NCI-H69 (cell line): Measurements from ENCODE around the gene CGREF1.
"Not testable (repeated sequence)": the region's sequence is repeated elsewhere in the genome, so short reads cannot be mapped to it uniquely, and the experiment has no call there.

Experiments
- DNase-seq: peaks from one replicate; lab custom pipeline; 2025; lab: John Stamatoyannopoulos, UW

CGREF1 gene

DNA sequence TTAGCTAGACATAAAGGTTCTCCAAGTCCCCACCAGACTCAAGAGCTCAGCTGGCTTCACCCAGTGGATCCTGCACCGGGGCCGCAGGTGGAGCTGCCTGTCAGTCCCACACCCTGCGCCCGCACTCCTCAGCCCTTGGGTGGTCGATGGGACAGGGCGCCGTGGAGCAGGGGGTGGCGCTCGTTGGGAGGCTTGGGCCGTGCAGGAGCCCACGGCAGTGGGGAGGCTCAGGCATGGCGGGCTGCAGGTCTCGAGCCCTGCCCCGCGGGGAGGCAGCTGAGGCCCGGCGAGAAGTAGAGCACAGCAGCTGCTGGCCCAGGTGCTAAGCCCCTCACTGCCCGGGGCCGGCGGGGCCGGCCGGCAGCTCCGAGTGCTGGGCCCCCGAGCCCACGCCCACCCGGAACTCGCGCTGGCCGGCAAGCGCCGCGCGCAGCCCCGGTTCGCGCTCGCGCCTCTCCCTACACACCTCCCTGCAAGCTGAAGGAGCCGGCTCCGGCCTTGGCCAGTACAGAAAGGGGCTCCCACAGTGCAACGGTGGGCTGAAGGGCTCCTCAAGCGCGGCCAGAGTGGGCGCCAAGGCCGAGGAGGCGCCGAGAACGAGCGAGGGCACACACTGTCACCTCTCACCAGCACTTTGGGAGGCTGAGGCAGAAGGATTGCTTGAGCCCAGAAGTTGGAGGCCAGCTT is 7.4 kb downstream of the CGREF1 start:
- not testable (repeated sequence) for DNase-seq

DNA sequence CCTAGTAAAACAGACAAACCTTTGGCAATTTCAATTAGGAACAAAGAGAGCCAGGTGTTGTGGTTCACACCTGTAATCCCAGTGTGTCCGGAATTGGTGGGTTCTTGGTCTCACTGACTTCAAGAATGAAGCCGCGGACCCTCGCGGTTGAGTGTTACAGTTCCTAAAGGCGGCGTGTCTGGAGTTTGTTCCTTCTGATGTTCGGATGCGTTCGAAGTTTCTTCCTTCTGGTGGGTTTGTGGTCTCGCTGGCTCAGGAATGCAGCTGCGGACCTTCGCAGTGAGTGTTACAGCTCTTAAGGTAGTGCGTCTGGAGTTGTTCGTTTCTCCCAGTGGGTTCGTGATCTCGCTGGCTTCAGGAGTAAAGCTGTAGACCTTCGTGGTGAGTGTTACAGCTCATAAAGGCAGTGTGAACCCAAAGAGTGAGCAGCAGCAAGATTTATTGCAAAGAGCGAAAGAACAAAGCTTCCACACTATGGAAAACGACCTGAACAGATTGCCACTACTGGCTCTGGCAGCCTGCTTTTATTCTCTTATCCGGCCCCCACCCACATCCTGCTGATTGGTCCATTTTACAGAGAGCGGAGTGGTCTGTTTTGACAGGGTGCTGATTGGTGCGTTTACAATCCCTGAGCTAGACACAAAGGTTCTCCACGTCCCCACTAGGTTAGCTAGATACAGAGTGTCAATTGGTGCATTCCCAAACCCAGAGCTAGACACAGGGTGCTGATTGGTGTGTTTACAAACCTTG is 8.2 kb downstream of the CGREF1 start:
- DNase-seq, result not testable (repeated sequence)

DNA sequence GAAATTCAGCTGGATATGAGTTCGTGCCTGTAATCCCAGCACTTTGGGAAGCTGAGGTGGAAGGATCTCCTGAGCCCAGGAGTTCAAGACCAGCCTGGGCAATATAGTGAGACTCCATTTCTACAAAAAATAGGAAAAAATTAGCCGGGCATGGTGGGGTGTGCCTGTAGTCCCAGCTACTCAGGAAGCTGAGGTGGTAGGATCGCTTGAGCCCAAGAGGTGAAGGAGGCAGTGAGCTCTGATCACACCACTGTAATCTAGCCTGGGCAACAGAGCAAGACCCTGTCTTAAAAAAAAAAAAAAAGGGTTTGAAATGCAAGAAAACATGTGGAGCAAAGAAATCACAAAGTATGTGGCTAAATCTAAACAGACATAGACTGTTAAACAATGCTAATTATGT is 9.8 kb downstream of the CGREF1 start:
- no peak for DNase-seq

DNA sequence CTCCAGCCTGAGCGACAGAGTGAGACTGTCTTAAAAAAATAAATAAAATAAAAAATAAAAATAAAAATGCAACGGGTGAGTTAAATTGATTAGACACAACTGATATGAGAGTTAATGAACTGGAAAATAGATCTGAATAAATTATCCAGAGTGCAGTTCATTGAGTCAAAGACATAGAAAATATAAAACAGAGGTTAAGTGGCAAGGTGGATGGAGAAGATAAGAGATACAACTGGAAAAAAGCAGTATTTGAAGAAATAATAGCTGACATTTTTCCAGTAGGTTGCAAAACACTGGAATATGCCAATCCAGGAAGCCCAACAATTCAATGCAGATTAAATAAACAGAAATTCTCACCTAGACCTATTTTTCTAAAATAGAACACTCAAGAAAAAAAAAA is 10.7 kb downstream of the CGREF1 start:
- no peak for DNase-seq

DNA sequence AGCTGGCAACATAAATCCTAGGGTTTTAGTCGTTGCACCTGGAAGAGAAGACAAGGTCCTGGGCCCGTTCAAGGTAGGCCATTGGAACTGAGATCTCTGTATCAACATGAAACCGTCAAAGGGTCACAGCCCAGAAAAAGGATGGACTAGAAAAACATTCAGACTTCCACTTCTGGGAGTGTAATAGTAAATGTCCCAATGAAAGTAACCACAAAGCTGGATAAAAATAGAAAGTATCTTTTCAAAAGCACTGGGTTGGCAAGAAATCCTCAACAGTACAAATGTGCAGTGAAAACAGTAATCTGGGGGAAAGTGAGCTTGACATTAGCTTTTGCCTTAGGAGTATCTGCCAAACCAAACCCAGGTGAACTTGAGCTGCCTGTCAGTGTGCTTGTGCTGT is 12.9 kb downstream of the CGREF1 start:
- no peak for DNase-seq

DNA sequence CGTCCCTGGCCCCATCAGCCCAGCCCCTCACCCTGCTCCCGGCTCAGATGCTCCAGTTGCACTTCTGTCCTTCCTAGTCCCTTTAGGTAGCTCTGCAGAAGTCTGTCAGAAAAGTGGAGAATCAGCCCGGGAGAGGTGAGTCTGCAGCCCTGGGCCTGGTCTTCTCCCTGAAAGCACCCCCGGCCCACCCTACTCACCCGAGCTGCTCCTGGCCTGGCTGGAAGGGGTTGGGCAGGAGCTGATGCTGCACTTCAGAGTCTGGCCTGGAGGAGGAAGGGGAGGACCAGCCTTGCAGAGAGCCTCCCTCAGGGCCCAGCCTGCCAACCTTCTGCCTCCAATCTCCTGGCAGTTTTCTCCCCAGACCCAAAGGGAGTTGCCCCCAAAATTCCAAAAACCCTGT is 16.6 kb downstream of the CGREF1 start:
- no peak for DNase-seq

DNA sequence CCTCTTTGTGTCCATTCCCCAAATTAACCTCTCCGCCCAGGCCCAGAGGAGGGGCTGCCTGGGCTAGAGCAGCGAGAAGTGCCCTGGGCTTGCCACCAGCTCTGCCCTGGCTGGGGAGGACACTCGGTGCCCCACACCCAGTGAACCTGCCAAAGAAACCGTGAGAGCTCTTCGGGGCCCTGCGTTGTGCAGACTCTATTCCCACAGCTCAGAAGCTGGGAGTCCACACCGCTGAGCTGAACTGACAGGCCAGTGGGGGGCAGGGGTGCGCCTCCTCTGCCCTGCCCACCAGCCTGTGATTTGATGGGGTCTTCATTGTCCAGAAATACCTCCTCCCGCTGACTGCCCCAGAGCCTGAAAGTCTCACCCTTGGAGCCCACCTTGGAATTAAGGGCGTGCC is 18.9 kb downstream of the CGREF1 start:
- no peak for DNase-seq

DNA sequence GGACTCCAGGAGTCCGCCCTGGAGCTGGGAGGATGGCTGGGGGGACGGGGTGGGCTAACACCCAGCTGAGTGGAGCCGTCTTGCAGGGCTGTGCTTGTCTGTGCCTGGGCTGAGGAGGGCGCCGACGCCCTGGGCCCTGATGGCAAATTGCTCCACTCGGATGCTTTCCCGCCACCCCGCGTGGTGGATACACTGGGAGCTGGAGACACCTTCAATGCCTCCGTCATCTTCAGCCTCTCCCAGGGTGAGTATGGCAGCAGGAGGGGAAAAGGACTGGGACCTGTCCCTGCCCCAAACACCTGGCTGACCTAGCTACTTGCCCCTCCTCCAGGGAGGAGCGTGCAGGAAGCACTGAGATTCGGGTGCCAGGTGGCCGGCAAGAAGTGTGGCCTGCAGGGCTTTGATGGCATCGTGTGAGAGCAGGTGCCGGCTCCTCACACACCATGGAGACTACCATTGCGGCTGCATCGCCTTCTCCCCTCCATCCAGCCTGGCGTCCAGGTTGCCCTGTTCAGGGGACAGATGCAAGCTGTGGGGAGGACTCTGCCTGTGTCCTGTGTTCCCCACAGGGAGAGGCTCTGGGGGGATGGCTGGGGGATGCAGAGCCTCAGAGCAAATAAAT is 19.5 kb downstream of the CGREF1 start:
- no peak for DNase-seq

DNA sequence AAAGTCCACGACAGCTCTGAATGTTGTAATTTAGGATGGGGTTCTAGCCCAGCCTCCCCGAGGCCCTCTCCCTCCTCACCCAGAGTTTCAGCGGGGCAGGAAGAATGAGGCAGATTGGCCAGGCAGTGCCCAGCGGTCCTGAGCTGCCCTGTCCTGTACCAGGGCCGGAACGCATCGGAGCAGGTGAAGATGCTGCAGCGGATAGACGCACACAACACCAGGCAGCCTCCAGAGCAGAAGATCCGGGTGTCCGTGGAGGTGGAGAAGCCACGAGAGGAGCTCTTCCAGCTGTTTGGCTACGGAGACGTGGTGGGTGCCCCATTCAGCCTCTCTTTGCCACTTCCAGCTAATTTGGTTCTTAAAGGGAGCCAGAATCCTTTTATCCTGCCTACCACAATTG is 21.6 kb downstream of the CGREF1 start:
- DNase-seq, result no peak

DNA sequence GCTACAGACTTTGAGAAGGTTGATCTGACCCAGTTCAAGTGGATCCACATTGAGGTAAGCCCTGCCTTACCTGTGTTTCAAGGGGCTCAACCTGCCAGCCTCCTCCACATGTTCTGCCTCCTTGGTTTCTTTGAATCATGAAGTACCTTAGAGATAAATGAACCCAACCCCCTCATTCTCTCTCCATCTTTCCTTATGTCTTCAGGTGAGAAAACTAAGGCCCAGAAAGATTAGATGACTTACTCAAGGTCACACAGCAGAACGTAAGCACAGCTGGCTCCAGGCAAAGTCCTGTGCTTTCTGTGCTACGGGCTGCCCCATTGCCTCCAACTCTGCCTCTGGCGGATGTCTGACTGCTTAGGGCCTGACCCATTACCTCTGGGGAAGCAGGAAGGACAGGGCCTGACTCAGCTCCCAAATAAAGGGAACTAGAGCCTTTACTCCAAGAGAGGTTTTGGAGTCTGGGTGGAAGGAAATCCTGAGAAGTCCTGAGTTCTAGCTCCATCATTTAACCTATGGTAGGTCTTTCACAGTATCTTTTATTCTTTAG is 22.1 kb downstream of the CGREF1 start:
- DNase-seq, result no peak

DNA sequence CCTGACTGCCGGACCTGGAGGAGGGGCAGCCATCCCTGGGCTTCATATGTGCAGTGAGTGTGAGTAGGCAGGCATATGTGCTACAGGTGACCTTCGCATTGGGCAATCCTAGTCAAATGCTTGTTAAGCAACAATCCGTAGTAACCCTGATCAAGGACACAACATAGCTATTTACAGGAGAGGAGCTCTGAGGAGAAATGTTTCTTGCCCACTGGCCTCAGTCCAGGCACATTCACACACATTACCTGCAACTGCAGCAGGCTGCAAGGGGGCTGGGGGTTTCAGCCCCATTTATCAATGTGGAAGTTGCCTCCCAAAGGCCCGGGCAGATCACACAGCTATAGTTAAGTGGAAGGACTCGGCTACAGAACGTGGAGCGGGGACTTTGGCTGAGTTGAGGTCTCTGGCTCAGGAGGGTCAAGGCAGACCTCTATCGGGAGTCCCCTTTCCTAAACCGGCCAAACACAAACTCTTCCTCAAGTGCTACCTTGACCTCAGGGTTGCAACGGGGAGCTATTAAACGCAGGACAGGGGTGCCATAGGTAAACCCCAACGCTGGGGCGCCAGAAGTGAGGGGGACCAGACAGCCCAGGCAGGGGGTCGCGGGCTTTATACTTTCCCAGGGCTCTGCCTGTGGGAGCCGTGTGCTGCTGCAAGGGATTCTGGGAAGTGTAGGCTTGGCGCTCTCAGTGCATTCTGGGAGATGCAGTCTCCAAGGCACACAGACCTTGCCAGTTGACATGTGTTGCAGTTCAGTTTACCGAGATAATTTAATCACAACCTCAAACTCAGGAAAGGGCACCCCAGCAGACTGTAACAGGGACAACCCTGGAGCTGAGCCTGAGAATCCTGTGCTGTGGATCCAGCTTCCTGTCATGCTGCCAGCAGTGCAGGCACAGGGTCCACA is 22.9 kb downstream of the CGREF1 start:
- DNase-seq, result peak; percentile 61

DNA sequence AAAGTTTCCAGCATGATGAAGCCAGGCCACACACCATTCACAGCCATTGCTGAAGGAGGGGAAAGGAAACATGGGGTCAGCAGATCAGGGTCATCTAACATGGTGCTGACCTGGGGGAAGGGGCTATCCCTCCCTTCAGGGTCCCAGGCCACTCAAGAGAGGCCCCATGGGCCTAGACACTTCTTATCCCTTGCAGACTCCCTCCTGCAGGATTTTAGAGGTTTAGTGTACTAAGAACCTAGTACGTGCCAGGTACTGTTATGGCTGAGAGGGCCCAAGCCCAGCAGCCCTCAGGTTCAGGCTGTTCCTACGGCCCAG is 23.5 kb downstream of the CGREF1 start:
- no peak for DNase-seq

DNA sequence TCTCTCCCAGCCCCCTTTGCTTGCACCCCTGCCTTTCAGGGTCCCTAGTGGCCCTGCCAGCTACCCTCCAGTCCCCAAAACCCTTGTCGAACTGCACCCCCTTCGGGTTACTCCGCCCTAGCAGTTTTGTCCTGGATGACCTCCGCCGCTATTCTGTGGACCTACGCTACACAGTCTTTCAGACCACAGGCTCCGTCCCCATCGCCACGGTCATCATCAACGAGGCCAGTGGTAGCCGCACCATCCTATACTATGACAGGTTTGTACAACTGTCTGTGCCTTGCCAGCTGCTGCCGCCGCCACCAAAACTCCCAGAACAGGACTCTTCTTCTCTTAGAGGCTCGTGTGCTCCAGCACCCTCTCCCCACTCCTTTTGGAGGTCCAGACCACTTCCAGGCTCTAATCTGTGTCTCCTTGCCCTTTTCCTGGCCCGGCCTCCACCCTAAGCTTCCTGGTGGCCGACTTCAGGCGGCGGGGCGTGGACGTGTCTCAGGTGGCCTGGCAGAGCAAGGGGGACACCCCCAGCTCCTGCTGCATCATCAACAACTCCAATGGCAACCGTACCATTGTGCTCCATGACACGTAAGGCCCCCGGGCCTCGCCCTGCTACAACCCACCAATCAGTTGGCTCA is 24.5 kb downstream of the CGREF1 start:
- no peak for DNase-seq

DNA sequence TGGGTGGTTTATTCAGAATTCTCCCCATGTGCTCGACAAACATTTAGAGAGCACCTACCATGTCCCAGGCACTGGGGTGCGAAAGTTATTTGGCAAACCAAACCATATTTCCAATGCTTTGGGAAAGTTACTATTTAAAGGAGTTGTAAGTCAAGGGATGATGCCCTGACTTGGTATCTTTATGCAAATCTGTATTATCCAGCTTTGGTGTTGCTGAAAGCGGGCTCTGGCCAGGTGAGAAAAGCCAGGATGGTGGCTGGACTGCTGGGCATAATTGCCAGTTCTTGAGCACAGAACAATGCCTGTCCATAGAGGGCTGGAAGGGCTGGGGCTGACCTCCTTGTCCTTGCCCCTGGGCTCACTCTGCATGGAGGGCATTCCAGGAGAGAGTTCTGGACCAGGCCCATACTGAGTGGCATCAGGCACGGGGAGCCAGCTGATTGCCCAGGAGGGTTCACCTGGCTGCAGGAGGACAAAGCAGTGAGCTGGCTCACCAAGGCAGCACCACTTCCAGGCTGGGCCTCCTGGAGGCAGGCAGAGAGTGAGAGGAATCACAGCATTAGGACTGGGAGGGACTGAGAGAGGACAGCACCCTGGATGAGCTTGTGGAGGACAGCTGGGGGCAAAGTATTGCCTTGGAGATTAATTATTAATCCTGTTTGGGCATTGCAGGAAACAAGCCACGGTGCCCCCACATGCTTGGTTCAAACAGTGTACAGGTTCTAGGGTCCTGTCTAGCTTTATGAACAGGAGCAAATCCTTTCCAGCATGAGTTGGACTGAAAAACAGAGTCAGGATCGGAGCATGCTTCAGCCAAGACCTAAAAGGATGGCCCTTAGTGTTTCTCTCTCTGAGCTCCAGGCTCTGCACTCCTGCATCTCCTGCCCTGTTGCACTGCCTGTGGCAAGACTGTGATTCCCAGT is 25.2 kb downstream of the CGREF1 start:
- DNase-seq, result no peak

DNA sequence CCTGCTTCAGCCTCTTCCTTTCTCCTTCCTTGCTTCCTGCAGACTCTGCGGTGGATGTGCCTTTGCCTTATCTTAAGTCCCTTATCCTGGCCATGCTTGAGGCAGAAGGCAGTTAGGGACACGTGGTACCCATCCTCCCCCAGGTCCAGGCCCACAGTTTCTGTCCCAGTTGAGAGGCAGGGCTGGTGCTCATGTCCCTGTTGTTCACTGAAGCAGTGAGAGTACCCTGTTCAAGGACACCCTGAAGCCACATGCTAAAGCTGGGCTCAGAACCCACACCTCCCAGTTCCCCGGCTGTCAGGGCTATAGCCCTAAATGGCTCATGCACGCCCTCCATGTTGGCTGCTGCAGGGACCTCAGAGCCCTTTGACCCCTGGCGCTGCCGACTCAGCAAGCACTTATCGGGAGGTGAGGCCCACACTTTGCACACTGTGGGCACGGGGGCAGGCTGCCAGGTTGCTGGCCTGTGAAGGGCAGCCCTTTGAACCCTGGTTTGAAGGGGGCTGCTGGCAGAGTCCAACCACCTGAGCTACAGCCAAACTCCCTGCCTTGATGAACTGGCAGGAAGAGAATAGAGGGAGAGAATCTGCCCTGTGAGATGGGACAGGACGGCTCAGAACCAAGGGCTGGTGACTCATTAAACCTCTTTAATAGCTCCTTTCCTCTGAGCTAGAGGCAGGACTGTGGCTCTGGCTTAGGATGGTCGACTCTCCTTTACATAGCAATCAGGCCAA is 26.1 kb downstream of the CGREF1 start:
- DNase-seq, result no peak

DNA sequence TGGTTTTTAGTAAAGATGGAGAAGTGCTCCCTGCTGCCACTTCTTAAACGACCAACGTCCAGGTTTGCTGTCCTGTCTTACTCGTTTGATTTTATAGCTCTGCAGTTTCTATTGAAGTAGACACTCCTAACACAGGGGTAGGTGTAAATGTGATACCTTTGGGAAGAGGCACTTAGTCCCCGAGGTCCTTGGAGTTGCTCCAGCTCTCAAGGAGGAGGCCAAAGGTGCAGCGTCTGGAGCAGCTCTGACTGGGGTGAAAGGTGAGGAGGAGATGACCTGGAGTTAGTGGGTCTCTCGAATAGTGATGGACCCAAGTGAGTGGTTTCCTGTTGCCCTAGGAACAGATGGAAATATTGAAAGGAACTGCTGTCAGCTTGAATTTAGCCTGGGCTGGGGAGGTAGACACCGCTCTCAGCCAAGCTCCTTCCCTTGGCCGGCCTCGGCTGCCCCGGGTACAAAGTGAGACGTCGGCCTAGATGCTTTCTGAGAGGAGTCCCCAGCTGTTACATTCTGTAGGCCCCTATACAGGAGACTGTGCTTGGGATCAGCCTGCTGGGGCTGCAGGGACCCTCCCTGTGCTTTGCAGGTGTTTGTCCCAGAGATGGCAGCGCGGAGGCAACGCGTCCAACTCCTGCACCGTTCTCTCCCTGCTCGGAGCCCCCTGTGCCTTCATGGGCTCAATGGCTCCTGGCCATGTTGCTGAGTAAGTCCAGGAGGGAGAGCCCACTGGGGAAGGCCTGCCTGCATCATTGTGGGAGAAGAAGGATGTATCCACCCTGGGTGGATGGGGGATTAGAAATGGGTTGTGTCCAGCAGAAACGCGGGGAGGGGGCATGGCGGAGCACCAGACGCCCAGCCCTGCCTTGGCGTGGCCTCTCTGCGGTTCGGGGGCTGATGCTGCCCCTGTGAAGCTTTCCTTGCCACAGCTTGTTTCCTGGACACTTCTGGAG is 26.9 kb downstream of the CGREF1 start:
- no peak for DNase-seq

DNA sequence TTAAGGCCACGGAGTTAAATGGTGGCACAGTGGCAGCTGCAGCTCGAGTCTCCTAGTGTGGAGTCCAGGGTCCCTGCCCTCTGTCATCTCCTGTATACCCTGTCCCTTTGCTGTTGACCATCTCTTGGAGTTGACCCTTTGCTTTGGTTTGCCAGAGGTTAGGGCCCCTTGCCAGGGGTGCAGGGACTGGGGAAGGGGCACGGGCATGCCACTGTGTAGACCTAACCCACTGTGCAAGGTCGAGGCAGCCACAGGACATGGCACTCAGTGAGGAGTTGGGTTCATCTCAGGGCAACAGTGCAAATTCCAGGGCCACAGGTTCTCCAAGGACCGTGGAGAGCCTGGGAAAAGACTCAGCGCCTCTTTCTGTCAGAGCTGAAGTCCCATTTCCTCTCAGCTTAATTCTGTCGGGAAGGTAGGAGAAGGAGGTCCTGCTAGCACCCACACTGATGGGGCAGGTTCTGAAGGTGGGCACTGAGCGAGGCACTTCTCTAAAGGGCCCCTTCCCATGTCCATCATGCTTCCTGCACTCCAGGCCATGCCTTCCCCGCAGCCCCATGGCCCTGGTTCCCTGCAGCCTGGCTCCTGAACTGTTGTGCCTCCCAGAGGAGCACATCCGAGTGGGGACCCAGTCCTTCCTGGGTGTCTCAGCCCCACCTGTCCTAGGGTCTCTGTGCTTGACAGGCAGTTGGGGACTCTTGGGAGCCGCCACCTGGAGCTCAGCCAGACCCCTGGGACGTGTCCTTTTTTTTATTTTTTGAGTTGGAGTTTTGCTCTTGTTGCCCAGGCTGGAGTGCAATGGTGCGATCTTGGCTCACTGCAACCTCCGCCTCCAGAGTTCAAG is 29.6 kb downstream of the CGREF1 start:
- DNase-seq, result no peak

DNA sequence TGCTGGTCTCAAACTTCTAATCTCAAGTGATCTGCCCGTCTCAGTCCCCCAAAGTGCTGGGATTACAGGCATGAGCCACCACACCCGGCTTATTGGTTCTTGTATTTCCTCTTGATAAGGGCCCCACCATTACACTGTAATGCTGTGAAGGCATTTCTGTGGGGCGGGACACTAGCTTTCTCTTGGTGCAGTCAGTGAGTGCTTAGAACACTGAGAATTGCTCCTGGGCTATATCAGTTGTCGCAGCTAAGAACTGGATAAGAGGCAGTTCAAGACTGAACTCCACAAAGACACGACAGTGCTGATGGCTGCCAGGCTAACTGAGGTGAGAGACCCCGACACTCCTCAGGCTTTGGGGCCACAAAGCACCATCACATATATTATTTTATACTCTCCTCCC is 30.3 kb downstream of the CGREF1 start:
- DNase-seq, result no peak
